T-helper 1 cell (primary cell): ENCODE results near the gene MAP2K2.

Source experiments
- DNase-seq, 5 donors: peaks; one replicate each; pipeline ENCODE4 v3.0.0-alpha.2; 2012 to 2020

Gene MAP2K2

DNA sequence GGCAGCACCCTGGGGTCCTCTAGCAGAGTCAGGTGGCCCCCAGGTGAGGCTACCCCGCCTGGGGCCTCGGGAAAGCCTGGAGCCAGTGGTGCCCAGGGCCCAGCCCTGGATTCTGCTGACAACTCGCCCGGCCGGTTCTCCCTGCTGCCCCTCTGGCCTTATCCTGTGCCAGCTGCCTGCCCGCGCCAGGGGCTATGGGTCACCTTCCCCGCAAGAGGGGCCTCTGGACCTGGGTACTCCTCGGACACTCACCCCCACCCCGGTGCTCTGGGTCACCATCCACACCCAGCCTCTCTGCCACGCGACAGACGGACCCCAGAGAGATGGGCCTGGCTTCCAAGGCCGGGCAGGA is 81.2 kb downstream of the MAP2K2 start:
- DNase-seq: no peak

DNA sequence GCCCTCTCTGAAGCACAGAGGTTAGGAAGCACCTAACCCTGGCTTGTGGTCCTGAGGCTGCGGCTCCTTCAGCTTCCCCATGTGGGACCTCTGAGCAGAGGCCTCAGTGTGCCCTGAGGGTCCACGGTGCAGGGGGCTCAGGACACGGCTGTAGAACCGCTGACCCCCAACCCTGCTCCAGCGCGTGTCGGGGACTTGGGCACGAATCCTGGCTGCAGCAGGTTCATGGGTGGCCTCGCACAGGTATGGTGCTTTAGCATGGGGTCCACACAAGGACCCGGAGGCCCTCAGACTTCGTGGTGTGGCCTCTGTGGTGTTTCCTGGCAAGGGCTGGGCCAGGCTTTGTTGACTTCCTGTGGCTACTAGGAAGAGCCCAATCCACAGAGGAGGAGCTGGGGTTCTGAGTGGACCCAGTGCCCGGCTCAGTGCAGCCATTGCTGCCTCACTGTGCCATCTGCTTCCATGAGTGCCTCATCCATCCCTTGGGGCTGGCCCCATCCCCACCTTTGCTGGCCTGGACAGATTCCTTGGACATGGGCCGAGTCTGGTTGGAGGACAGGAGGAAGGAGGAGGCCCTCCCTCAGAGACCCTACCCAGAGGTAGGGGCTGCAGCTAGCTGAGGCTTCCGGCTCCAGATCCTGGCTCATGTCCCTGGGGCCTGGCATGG is 81.7 kb downstream of the MAP2K2 start:
- DNase-seq: no peak
